ENCODE results near the gene ACVRL1.
"Not testable (repeated sequence)": the region's sequence is repeated elsewhere in the genome, so short reads cannot be mapped to it uniquely, and the experiment has no call there.

The ACVRL1 gene

DNA sequence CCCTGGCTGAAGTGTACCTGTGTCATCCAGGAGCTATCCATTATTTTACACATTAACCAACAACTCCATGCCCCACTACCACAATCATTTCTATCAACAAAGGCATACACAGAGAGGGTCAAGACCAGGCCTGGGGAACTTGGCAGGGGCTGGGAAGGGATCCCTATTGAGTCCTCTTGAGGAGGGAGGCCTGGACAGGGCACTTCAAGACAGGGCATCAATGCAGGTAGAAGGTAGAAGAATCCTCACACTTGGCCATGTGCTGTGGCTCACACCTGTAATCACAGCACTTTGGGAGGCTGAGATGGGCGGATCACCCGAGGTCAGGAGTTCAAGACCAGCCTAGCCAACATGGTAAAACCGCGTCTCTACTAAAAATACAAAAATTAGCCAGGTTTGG is 32.8 kb upstream of the ACVRL1 start:
- H3K4me3 ChIP-seq (ENCODE audit: low read depth in 1 of 2, low read length in 1 of 2), result no peak overlapping the region
- peaks cover 57% of the 10 kb centered on the region for H3K27me3 ChIP-seq
- TF ChIP-seq, protein P1, sequence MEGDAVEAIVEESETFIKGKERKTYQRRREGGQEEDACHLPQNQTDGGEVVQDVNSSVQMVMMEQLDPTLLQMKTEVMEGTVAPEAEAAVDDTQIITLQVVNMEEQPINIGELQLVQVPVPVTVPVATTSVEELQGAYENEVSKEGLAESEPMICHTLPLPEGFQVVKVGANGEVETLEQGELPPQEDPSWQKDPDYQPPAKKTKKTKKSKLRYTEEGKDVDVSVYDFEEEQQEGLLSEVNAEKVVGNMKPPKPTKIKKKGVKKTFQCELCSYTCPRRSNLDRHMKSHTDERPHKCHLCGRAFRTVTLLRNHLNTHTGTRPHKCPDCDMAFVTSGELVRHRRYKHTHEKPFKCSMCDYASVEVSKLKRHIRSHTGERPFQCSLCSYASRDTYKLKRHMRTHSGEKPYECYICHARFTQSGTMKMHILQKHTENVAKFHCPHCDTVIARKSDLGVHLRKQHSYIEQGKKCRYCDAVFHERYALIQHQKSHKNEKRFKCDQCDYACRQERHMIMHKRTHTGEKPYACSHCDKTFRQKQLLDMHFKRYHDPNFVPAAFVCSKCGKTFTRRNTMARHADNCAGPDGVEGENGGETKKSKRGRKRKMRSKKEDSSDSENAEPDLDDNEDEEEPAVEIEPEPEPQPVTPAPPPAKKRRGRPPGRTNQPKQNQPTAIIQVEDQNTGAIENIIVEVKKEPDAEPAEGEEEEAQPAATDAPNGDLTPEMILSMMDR (IDR thresholded peaks at IDR 0.05), result no peak

GRCh38 chr12:51879102-51879501 is 28.2 kb upstream of the ACVRL1 start:
- no peaks in the 10 kb centered on the region for H3K36me3 ChIP-seq
- TF ChIP-seq, protein P1 (IDR thresholded peaks at IDR 0.05), result no peak
- no peak overlapping the region for H3K4me3 ChIP-seq (ENCODE audit: low read depth in 1 of 2, low read length in 1 of 2)
- H3K27me3 ChIP-seq, result peaks cover 11% of the 10 kb centered on the region
- no peaks in the 10 kb centered on the region for H3K9me3 ChIP-seq
- no peak overlapping the region for H3K27ac ChIP-seq
- H3K4me1 ChIP-seq (ENCODE audit: control insufficient read depth in 1 of 2, insufficient read depth in 1 of 2, low read depth in 1 of 2, low read length in 1 of 2), result no peaks in the 10 kb centered on the region

More for the DNA sequence above, 32.8 kb upstream of the ACVRL1 start:
- no peaks in the 10 kb centered on the region for H3K9me3 ChIP-seq
- H3K36me3 ChIP-seq, result no peaks in the 10 kb centered on the region
- no peaks in the 10 kb centered on the region for H3K4me1 ChIP-seq (ENCODE audit: control insufficient read depth in 1 of 2, insufficient read depth in 1 of 2, low read depth in 1 of 2, low read length in 1 of 2)
- no peak overlapping the region for H3K27ac ChIP-seq

DNA sequence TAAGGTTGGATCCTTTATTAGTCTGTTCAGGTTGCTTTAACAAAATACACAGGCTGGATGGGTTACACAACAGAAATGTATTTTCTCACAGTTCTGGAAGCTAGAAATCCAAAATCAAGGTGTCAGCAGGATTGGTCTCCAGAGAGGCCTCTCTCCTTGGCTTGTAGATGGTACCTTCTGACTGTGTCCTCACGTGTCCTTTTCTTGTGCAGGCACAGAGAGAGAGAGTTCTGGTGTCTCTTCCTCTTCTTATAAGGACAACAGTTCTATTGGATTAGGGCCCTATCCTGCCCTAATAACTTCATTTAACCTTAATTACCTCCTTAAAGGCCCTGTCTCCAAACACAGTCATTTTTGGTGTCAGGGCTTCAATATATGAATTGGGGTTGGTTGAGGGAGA is 24.0 kb upstream of the ACVRL1 start:
- Histone ChIP-seq H3K9me3 (no peaks in the 10 kb centered on the region), H3K36me3 (no peaks in the 10 kb centered on the region), H3K4me3 (ENCODE audit: low read depth in 1 of 2, low read length in 1 of 2) (no peak overlapping the region), H3K4me1 (ENCODE audit: control insufficient read depth in 1 of 2, insufficient read depth in 1 of 2, low read depth in 1 of 2, low read length in 1 of 2) (peaks cover 7 to 10% of the 10 kb centered on the region in 2 experiments), H3K27ac (no peak overlapping the region), H3K27me3 (peaks cover 5% of the 10 kb centered on the region)
- TF ChIP-seq, protein P1 (IDR thresholded peaks at IDR 0.05), result no peak

- H3K9me3 ChIP-seq, result no peaks in the 10 kb centered on the region
- TF ChIP-seq, protein P1 (IDR thresholded peaks at IDR 0.05), result no peak
- H3K27ac ChIP-seq, result no peak overlapping the region
- H3K36me3 ChIP-seq, result no peaks in the 10 kb centered on the region
- H3K4me1 ChIP-seq (ENCODE audit: control insufficient read depth in 1 of 2, insufficient read depth in 1 of 2, low read depth in 1 of 2, low read length in 1 of 2), result peaks cover 7 to 10% of the 10 kb centered on the region in 2 experiments
- no peak overlapping the region for H3K4me3 ChIP-seq (ENCODE audit: low read depth in 1 of 2, low read length in 1 of 2)
- peaks cover 5% of the 10 kb centered on the region for H3K27me3 ChIP-seq
These were observed 23.2 kb upstream of the ACVRL1 start for GRCh38 chr12:51883998-51884675.

DNA sequence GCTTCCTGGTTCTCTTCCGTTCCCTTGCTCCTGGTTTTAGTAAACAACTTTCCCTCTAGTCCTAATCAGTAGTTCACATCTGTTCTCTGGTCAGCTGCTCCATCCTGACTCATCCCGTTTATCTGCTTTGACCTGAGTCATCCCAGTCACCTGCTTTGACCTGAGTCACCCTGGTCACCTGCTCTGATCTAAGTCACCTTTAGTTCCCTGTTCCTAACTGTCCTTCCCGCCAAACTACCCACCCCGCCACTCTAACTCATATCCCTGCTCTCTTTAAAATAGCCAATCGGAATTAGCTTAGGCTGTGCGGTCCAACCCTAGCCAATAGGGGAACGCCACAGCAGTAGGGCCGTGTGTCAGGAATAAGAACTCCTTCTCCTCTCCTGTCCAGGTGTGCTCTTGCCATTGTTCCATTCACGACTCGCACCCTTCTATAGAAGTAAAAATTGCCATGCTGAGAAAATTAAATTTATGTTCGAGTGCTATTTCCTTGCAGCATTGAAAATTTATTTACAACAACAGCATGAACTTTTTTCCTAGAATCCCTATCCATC is 22.6 kb upstream of the ACVRL1 start:
- Histone ChIP-seq H3K9me3 (no peaks in the 10 kb centered on the region), H3K36me3 (no peaks in the 10 kb centered on the region), H3K27ac (peak overlapping the region; percentile 73), H3K4me1 (ENCODE audit: control insufficient read depth in 1 of 2, insufficient read depth in 1 of 2, low read depth in 1 of 2, low read length in 1 of 2) (peaks cover 7 to 10% of the 10 kb centered on the region in 2 experiments), H3K27me3 (peaks cover 5% of the 10 kb centered on the region), H3K4me3 (ENCODE audit: low read depth in 1 of 2, low read length in 1 of 2) (no peak overlapping the region)
- TF ChIP-seq, protein P1 (IDR thresholded peaks at IDR 0.05), result no peak

GRCh38 chr12:51885294-51886020 is 21.8 kb upstream of the ACVRL1 start:
- H3K4me3 ChIP-seq (ENCODE audit: low read depth in 1 of 2, low read length in 1 of 2); H3K36me3 ChIP-seq; H3K27me3 ChIP-seq; H3K9me3 ChIP-seq: not testable (repeated sequence)
- peaks cover 7 to 10% of the 10 kb centered on the region in 2 experiments for H3K4me1 ChIP-seq (ENCODE audit: control insufficient read depth in 1 of 2, insufficient read depth in 1 of 2, low read depth in 1 of 2, low read length in 1 of 2)
- H3K27ac ChIP-seq, result peak overlapping the region; percentile 73
